ENCODE data around the gene UXT.

Gene UXT

GRCh38 chrX:47658684-47659420 is at the start of gene UXT:
TSS of gene UXT (minus strand) at chrX:47659180. CDS start at chrX:47658927, 253 bp downstream.
- POLR2A ChIA-PET = no interaction called here
- TF ChIP-seq, protein P1, sequence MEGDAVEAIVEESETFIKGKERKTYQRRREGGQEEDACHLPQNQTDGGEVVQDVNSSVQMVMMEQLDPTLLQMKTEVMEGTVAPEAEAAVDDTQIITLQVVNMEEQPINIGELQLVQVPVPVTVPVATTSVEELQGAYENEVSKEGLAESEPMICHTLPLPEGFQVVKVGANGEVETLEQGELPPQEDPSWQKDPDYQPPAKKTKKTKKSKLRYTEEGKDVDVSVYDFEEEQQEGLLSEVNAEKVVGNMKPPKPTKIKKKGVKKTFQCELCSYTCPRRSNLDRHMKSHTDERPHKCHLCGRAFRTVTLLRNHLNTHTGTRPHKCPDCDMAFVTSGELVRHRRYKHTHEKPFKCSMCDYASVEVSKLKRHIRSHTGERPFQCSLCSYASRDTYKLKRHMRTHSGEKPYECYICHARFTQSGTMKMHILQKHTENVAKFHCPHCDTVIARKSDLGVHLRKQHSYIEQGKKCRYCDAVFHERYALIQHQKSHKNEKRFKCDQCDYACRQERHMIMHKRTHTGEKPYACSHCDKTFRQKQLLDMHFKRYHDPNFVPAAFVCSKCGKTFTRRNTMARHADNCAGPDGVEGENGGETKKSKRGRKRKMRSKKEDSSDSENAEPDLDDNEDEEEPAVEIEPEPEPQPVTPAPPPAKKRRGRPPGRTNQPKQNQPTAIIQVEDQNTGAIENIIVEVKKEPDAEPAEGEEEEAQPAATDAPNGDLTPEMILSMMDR (IDR thresholded peaks at IDR 0.05; ENCODE audit: insufficient read depth, low read length, missing control alignments) = no peak
- CTCF ChIA-PET = no interaction called here
- peak within 1 kb of the TSS; percentile 72 for H3K4me3 ChIP-seq (ENCODE audit: low read depth, low read length)
- peak; percentile 84 for DNase-seq (ENCODE audit: low read depth, low spot score)

DNA sequence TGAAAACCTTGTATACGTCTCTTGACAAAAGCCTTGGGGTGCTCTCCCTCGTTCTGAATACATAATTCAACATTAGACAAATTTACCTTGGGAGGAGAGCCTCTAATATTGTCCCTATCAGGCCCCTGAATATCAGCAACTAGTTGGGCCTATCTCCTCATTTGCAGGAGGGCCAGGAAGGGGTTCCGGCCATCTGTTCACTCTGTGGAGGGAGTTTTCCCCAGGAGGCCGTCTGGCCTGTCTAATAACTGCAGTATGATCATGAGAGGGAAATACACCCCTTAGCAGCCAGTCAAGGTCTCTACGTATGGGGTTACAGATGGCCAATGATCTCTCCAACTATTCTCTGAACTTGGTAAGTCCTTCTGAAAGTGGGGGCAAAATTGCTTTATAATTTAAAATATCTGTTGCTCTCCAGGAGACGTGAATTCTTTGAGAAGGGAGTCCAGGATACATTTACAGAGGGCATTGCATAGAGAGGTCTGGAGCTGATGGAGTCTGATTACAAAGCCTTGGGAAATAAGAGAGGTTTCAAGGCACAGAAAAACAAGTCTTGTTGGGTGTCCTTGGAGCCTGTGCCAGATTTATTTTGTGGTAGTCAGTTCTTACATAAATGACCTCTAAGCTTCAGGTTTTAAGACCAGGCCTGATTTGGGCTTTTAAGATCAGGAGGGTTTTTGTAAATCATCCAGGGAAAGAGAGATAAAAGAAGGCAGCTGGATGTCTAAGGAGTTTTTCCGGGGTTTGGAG is 48.2 kb upstream of the UXT start:
- TF ChIP-seq, protein P1 (IDR thresholded peaks at IDR 0.05; ENCODE audit: insufficient read depth, low read length, missing control alignments) = no peak
- DNase-seq (ENCODE audit: low read depth, low spot score) = no peak
- POLR2A ChIA-PET = no interaction called here
- no peak overlapping the region for H3K4me3 ChIP-seq (ENCODE audit: low read depth, low read length)
- CTCF ChIA-PET = no interaction called here

DNA sequence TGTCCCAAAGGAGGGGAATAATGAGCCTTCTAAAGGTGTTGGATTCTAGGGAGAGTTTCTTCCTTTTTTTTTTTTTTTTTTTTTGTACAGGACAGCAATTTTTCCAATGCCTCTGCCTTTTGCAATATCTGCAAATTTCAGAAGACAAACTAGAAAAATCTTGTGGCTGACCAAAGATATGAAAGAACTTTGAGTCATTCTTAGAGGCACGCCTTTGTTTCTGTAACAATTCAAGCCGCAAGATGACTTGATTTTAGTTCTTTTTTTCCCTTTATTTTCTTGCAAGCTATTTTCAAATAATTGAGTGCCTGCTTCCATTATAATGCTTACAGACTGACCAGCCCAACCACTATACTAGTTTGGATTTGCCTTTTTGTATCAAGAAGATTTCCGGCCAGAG is 47.6 kb upstream of the UXT start:
- CTCF ChIA-PET = no interaction called here
- TF ChIP-seq, protein P1 (IDR thresholded peaks at IDR 0.05; ENCODE audit: insufficient read depth, low read length, missing control alignments) = no peak
- POLR2A ChIA-PET = no interaction called here
- H3K4me3 ChIP-seq (ENCODE audit: low read depth, low read length) = no peak overlapping the region
- DNase-seq (ENCODE audit: low read depth, low spot score) = peak; percentile 3

DNA sequence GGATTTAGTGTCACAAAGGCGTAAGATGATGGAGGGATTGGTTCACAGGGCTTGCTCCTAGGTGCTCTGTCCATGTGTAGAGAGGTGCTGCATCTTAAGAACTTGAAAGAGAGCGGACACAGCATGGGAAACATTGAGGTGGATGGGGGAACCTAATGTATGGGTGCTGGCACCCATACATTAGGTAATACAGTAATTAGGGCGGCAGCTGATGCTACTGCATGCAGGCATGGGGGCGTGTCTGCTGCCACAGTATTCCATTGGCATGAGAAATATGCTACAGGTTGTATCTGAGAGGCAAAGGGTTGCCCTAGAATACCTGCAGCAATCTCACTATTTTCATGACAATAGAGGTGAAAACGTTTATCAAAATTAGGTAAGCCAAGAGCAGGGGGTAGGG is 45.8 kb upstream of the UXT start:
- no peak for DNase-seq (ENCODE audit: low read depth, low spot score)
- TF ChIP-seq, protein P1 (IDR thresholded peaks at IDR 0.05; ENCODE audit: insufficient read depth, low read length, missing control alignments) = no peak
- ChIA-PET CTCF (no interaction called here), POLR2A (no interaction called here)
- no peak overlapping the region for H3K4me3 ChIP-seq (ENCODE audit: low read depth, low read length)

DNA sequence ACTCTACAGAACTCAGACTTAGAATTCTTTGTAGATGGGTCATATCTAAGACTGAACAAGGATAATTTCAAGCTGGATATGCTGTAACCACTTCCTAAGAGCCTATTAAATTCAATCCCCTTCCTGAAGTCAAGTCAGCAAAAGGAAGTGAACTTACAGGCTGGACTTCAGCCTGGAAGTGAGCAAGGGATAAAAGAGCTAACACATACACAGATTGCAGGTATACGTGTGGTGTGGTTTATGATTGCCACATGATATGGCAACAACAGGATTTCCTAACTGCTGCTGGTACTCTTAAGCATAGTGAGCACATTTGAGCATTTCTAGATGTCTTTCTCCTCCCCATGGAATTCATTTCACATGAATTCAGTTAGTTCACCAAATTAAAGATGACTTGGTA is 38.2 kb upstream of the UXT start:
- H3K4me3 ChIP-seq (ENCODE audit: low read depth, low read length) = no peak overlapping the region
- ChIA-PET POLR2A (no interaction called here), CTCF (no interaction called here)

GRCh38 chrX:47690175-47690574 is 31.2 kb upstream of the UXT start:
- POLR2A ChIA-PET = interaction anchor here (0.6 kb wide), 1 partner anchor 471 kb away, joined by 3 read pairs; no protein-coding TSS in a partner anchor
- TF ChIP-seq, protein P1 (IDR thresholded peaks at IDR 0.05; ENCODE audit: insufficient read depth, low read length, missing control alignments) = no peak
- no peak overlapping the region for H3K4me3 ChIP-seq (ENCODE audit: low read depth, low read length)
- CTCF ChIA-PET = interaction anchor here (1.3 kb wide), 1 partner anchor 150 kb away, joined by 5 read pairs; no protein-coding TSS in a partner anchor
- no peak for DNase-seq (ENCODE audit: low read depth, low spot score)

More for the DNA sequence above, 38.2 kb upstream of the UXT start:
- no peak for DNase-seq (ENCODE audit: low read depth, low spot score)
- TF ChIP-seq, protein P1 (IDR thresholded peaks at IDR 0.05; ENCODE audit: insufficient read depth, low read length, missing control alignments) = no peak
